Measurements from ENCODE around the gene C16orf74. TPM values are rescaled to one million over a fixed set of nuclear protein-coding genes. Genes with fewer than 3 reads are reported as not detected.

The C16orf74 gene
- total RNA-seq, 1 experiment from 2014 or later = 10.9 TPM

GRCh38 chr16:85774811-85775210 is 23.9 kb upstream of the C16orf74 start:
- no peak for DNase-seq (ENCODE audit: low spot score)

- no peak for DNase-seq (ENCODE audit: low spot score)
Measured at GRCh38 chr16:85774136-85774535, 23.2 kb upstream of the C16orf74 start.

- DNase-seq (ENCODE audit: low spot score) = no peak
Measured at GRCh38 chr16:85773044-85773443, 22.1 kb upstream of the C16orf74 start.

- DNase-seq (ENCODE audit: low spot score) = no peak
Measured at GRCh38 chr16:85770741-85771140, 19.8 kb upstream of the C16orf74 start.

GRCh38 chr16:85768199-85768598 is 17.3 kb upstream of the C16orf74 start:
- DNase-seq (ENCODE audit: low spot score) = peak; percentile 16

- DNase-seq (ENCODE audit: low spot score) = peak; percentile 93
Measured at GRCh38 chr16:85767531-85767930, 16.6 kb upstream of the C16orf74 start.

GRCh38 chr16:85765767-85766166 is 14.9 kb upstream of the C16orf74 start:
- no peak for DNase-seq (ENCODE audit: low spot score)

GRCh38 chr16:85765211-85765610 is 14.3 kb upstream of the C16orf74 start:
- no peak for DNase-seq (ENCODE audit: low spot score)

- DNase-seq (ENCODE audit: low spot score) = no peak
Measured at GRCh38 chr16:85763616-85764015, 12.7 kb upstream of the C16orf74 start.

GRCh38 chr16:85762970-85763369 is 12.1 kb upstream of the C16orf74 start:
- DNase-seq (ENCODE audit: low spot score) = no peak

GRCh38 chr16:85761861-85762260 is 11.0 kb upstream of the C16orf74 start:
- DNase-seq (ENCODE audit: low spot score) = no peak

GRCh38 chr16:85759631-85760419 is 8.9 kb upstream of the C16orf74 start:
- DNase-seq (ENCODE audit: low spot score) = peak; percentile 27

- no peak for DNase-seq (ENCODE audit: low spot score)
Measured at GRCh38 chr16:85759136-85759535, 8.2 kb upstream of the C16orf74 start.

GRCh38 chr16:85757341-85757822 is 6.5 kb upstream of the C16orf74 start:
- peak; percentile 42 for DNase-seq (ENCODE audit: low spot score)

- DNase-seq (ENCODE audit: low spot score) = no peak
Measured at GRCh38 chr16:85755929-85756768, 5.3 kb upstream of the C16orf74 start.

GRCh38 chr16:85754413-85754812 is 3.5 kb upstream of the C16orf74 start:
- no peak for DNase-seq (ENCODE audit: low spot score)

GRCh38 chr16:85753976-85754375 is 3.1 kb upstream of the C16orf74 start:
- DNase-seq (ENCODE audit: low spot score) = no peak

GRCh38 chr16:85753559-85753958 is 2.7 kb upstream of the C16orf74 start:
- no peak for DNase-seq (ENCODE audit: low spot score)

- no peak for DNase-seq (ENCODE audit: low spot score)
Measured at GRCh38 chr16:85752511-85753420, 1.9 kb upstream of the C16orf74 start.

GRCh38 chr16:85751698-85752501 is 1.0 kb upstream of the C16orf74 start:
- peak; percentile 61 for DNase-seq (ENCODE audit: low spot score)
